GM18517 (cell line): Measurements from ENCODE around the gene TP53I11.

Source experiments
- ATAC-seq: cut with Tn5 transposase; IDR thresholded peaks from one replicate; pipeline ENCODE4 v1.9.1; 2021; ENCODE audit warnings: mild to moderate bottlenecking, moderate library complexity; ENCODE audit not compliant: unreplicated experiment

Gene TP53I11

GRCh38 chr11:44950625-44951476 is at the start of gene TP53I11:
Gene TP53I11 (minus strand): TSS chr11:44950883. CDS start chr11:44938335, 12,548 bp downstream.
- ATAC-seq: no peak

GRCh38 chr11:44999068-44999467 is 48.4 kb upstream of the TP53I11 start:
- no peak for ATAC-seq

- no peak for ATAC-seq
Observed at GRCh38 chr11:44998051-44998450, 47.4 kb upstream of the TP53I11 start.

- no peak for ATAC-seq
Observed at GRCh38 chr11:44997566-44997965, 46.9 kb upstream of the TP53I11 start.

GRCh38 chr11:44994753-44995152 is 44.1 kb upstream of the TP53I11 start:
- no peak for ATAC-seq

- no peak for ATAC-seq
Observed at GRCh38 chr11:44993971-44994704, 43.5 kb upstream of the TP53I11 start.

- no peak for ATAC-seq
Observed at GRCh38 chr11:44992774-44993173, 42.1 kb upstream of the TP53I11 start.

- no peak for ATAC-seq
Observed at GRCh38 chr11:44992181-44992582, 41.5 kb upstream of the TP53I11 start.

- ATAC-seq: no peak
Observed at GRCh38 chr11:44990665-44991064, 40.0 kb upstream of the TP53I11 start.

GRCh38 chr11:44989831-44990566 is 39.3 kb upstream of the TP53I11 start:
- no peak for ATAC-seq

- ATAC-seq: no peak
Observed at GRCh38 chr11:44988981-44989635, 38.4 kb upstream of the TP53I11 start.

GRCh38 chr11:44988111-44988510 is 37.4 kb upstream of the TP53I11 start:
- no peak for ATAC-seq

GRCh38 chr11:44987506-44987905 is 36.8 kb upstream of the TP53I11 start:
- ATAC-seq: no peak

- ATAC-seq: no peak
Observed at GRCh38 chr11:44986315-44986714, 35.6 kb upstream of the TP53I11 start.

- no peak for ATAC-seq
Observed at GRCh38 chr11:44985721-44986120, 35.0 kb upstream of the TP53I11 start.

GRCh38 chr11:44983786-44984185 is 33.1 kb upstream of the TP53I11 start:
- no peak for ATAC-seq

- no peak for ATAC-seq
Observed at GRCh38 chr11:44982496-44983062, 31.9 kb upstream of the TP53I11 start.

GRCh38 chr11:44980533-44981427 is 30.1 kb upstream of the TP53I11 start:
- ATAC-seq: no peak

- ATAC-seq: no peak
Observed at GRCh38 chr11:44979543-44980399, 29.1 kb upstream of the TP53I11 start.
